Mucosa of descending colon (tissue), 3 donors: ENCODE measurements around the gene PAK5. TPM values are rescaled to one million over a fixed set of nuclear protein-coding genes. Genes with fewer than 3 reads are reported as not detected.

Source experiments
- ATAC-seq: fragments of 200-7000 bp; cut with Tn5 transposase; one replicate; pipeline ENCODE4 v1.9.1; 2020; ENCODE audit warnings: mild to moderate bottlenecking, moderate library complexity
- DNase-seq, 3 donors: peaks; one replicate each; pipeline ENCODE4 v3.0.0-alpha.2; 2020
- H3K36me3 ChIP-seq: fragments of 200-600 bp; one replicate; pipeline ENCODE4 v1.8.0; 2021; ENCODE audit warnings: low read depth, mild to moderate bottlenecking
- H3K4me1 ChIP-seq: fragments of 200-600 bp; one replicate; pipeline ENCODE4 v1.8.0; 2021; ENCODE audit warnings: low read depth, mild to moderate bottlenecking
- H3K4me3 ChIP-seq: fragments of 200-600 bp; one replicate; pipeline ENCODE4 v1.8.0; 2021; ENCODE audit warnings: mild to moderate bottlenecking
- H3K9me3 ChIP-seq: fragments of 200-600 bp; one replicate; pipeline ENCODE4 v1.8.0; 2021; ENCODE audit warnings: mild to moderate bottlenecking
- CTCF ChIP-seq: fragments of 200-600 bp; IDR thresholded peaks from one replicate; pipeline ENCODE4 v1.8.0; 2022; ENCODE audit warnings: antibody characterized with exemption, mild to moderate bottlenecking
- intact Hi-C, 2 donors: fragments of 100-400 bp; cut with DNase I in 1 of 2; cut with micrococcal nuclease in 1 of 2; formaldehyde crosslinking; loops; one replicate each; pipeline versions ENCODE4 v1.11.0 to v1.11.1; 2022; cut with DNase I, micrococcal nuclease
- total RNA-seq, 3 donors: library from RNA; stranded (reverse); fragmentation: NEBNext Ultra II Directional in 2 of 3; extraction: Animal tissue kit (Norgen Biotek cat#: 25700) in 2 of 3; gene quantifications; one replicate each; pipeline versions ENCODE4 v1.2.1 to v1.2.4, GENCODE V29; 2021 to 2023
- donor health status: DM: no; HTN: no; CAD: no; lungs with moderate emphysema.
- donor health status: DM: no; HTN: no; CAD: no.
- donor health status: DM: no; HTN: yes; CAD: no.

The PAK5 gene
- total RNA-seq, 3 donors from 2014 or later: 0.06 to 0.13 TPM; not detected in 1

DNA sequence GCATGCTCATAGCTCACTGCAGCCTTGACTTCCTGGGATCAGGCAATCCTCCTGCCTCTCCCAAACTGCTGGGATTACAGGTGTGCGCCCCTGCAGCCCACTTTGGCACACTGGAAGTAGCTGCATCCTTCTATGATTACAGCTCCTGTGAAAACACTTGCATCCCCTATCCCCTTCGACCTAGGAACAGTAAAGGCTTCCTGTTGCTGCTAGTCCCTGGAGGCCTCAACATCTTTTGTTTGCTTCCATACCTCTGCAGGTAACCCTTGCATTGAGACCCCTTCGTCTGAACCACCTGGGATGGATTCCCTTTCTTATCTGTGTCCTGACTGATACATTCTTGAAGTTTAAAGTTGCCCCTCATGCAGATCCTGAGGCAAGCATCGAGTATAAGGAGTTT lies 152.4 kb downstream of the PAK5 start:
- no peaks in the 10 kb centered on the region for H3K4me1 ChIP-seq
- H3K9me3 ChIP-seq: no peaks in the 10 kb centered on the region
- no peak for TF ChIP-seq CTCF
- ATAC-seq (no peak), DNase-seq (no peak)
- H3K4me3 ChIP-seq: no peak overlapping the region
- H3K36me3 ChIP-seq: no peaks in the 10 kb centered on the region
- intact Hi-C loops: no loop called here

GRCh38 chr20:9686001-9686400 lies 152.9 kb downstream of the PAK5 start:
- ATAC-seq (no peak), DNase-seq (no peak)
- no peak overlapping the region for H3K4me3 ChIP-seq
- H3K36me3 ChIP-seq: no peaks in the 10 kb centered on the region
- no peak for TF ChIP-seq CTCF
- no peaks in the 10 kb centered on the region for H3K9me3 ChIP-seq
- intact Hi-C loops: no loop called here
- no peaks in the 10 kb centered on the region for H3K4me1 ChIP-seq

DNA sequence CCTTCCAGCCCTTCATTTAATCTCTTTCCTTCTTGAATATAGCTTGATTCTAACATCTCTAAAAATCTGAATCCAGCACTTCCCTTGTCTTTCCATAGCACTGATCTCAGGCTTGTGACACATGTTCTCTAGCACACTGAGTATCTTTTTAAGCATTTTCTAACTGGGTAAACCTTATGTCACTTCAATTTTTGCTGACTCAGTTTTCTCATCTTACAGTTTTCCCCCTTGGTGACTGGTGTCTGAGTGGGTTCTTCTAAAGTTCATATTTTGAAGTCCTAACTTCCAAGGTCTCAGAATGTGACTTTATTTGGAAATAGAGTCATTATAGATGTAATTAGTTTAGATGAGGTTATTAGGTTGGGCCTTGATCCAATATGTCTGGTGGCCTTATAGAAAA lies 153.9 kb downstream of the PAK5 start:
- DNase-seq (no peak), ATAC-seq (no peak)
- TF ChIP-seq CTCF: no peak
- H3K9me3 ChIP-seq: no peaks in the 10 kb centered on the region
- intact Hi-C loops: no loop called here
- H3K4me1 ChIP-seq: no peaks in the 10 kb centered on the region
- H3K4me3 ChIP-seq: no peak overlapping the region
- no peaks in the 10 kb centered on the region for H3K36me3 ChIP-seq

DNA sequence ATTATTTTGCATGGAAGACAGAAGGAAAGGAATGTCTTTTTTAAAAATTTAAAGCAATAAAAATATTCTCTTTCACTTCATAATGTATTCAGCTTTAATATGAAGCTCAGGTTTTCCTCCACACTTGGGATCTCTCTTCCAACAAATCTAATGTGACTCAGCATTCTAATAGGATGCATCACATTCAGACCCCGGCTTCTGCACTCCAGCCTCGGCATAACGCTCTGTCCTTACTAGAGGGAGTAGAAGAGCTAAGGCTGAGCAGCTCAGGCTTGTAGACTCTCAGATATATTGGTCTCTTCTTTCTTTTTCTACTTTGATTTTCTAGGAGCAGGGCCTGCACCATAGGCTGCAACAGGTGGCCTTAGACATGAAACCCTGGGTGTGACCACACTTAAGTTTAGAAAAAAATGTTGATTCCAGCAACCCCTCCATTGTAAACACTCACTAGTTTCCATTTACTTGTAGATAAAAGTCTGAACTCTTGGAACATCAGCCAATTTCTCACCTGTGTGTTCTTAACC lies 161.7 kb downstream of the PAK5 start:
- no peak overlapping the region for H3K4me3 ChIP-seq
- no peaks in the 10 kb centered on the region for H3K4me1 ChIP-seq
- ATAC-seq (no peak), DNase-seq (no peak)
- no peaks in the 10 kb centered on the region for H3K9me3 ChIP-seq
- TF ChIP-seq CTCF: no peak
- no peaks in the 10 kb centered on the region for H3K36me3 ChIP-seq
- intact Hi-C loops: no loop called here

DNA sequence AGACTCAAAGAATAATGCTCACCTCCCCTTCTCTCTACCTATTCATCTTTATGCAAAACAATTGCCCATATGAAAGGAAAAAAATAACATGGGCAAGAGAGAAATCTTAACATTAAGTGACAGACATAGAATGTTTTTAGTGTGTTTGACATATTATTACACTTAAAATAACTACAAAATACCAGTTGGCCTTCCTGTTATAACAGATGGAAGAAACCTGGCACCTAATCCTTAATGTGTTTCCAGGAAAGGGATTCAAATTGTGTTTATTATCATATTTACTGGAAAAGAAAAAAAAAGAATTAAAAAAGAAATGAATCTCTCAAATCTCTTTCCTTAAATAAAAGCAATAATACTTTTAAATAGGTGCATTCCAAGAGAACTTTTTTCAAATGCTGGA lies 165.9 kb downstream of the PAK5 start:
- Histone ChIP-seq H3K4me1 (no peaks in the 10 kb centered on the region), H3K36me3 (no peaks in the 10 kb centered on the region), H3K9me3 (no peaks in the 10 kb centered on the region), H3K4me3 (no peak overlapping the region)
- intact Hi-C loops: no loop called here
- no peak for ATAC-seq
- DNase-seq: no peak
- TF ChIP-seq CTCF: no peak

- DNase-seq (no peak), ATAC-seq (no peak)
- no peak overlapping the region for H3K4me3 ChIP-seq
- intact Hi-C loops: no loop called here
- no peak for TF ChIP-seq CTCF
- no peaks in the 10 kb centered on the region for H3K36me3 ChIP-seq
- H3K4me1 ChIP-seq: no peaks in the 10 kb centered on the region
- H3K9me3 ChIP-seq: no peaks in the 10 kb centered on the region
These were observed 166.8 kb downstream of the PAK5 start for GRCh38 chr20:9672027-9672426.
